ENCODE data around the gene RPL35.

RPL35 gene

GRCh38 chr9:124875501-124875900 is 13.7 kb upstream of the RPL35 start:
- DNase-seq = no peak

DNA sequence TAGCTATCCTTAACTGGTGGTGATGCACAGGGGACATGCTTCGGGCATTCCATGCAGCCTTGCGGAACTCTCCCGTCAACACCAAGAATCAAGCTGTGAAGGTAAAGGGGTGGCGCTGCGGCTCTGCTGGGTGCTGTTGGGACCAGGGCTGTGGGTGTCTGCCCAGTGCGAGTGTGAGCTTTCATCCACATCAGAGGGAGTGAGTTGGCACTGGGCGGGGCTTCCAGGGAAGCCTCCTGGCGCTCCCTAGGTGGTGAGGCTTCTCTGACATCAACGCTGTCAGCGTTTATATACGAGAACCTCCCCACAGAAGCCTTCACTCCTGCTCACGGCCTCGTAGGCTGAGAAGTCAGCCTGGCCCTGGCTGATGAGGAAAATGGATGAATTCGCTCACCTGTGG is 11.9 kb upstream of the RPL35 start:
- no peak for DNase-seq

DNA sequence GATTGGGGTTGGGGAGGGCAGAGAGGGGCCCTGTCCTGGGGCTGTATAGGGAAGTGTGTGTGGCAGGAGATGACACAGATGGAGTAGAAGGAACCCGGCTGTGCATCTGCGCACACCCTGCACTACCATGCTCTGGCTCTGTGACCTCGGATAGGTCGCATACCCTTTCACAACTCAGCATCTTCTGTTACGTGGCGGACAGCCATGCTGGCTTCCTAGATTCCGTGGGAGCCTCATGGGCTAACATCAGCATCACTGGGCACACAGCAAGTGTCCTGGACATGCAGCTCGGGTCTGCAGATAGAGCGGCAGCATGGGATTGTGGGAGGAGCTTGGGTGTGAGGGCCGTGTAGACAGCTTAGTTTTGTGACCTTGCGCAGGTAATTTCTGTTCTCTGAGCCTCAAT is 9.4 kb upstream of the RPL35 start:
- no peak for DNase-seq

- DNase-seq = no peak
Observed at GRCh38 chr9:124870723-124871122, 9.0 kb upstream of the RPL35 start.

DNA sequence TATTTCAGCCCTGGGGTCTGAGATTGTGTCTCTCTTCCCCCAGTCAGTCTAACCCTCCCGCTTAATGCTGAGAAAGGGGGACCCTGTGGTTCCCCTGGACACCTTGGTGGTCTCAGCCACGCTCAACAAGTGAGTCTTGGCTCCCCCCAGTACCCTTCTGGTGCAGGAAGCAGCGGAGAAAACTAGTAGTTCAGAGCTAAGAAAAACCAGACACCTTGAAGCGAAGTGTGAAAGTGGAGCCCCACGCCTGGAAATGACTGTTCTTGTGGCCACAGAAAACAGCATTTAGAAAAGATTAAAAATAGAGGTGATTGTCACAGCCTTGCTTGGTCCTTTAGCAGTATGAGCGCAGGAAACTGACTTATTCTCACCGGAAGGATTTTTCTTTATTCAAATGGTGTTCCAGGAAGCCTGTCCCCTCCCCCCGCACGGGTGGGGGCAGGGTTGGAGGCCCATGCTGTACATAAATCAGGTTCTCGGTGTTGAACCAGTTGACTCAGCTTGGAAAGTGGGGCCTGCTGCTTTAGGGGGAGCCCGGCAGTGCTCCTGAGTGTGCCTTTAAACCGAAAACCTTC is 8.3 kb upstream of the RPL35 start:
- peak; percentile 81 for DNase-seq

GRCh38 chr9:124869466-124869985 is 7.8 kb upstream of the RPL35 start:
- DNase-seq = peak; percentile 62

- peak; percentile 93 for DNase-seq
Observed at GRCh38 chr9:124868511-124869465, 7.0 kb upstream of the RPL35 start.

GRCh38 chr9:124863371-124863871 is 1.7 kb upstream of the RPL35 start:
- DNase-seq = no peak

DNA sequence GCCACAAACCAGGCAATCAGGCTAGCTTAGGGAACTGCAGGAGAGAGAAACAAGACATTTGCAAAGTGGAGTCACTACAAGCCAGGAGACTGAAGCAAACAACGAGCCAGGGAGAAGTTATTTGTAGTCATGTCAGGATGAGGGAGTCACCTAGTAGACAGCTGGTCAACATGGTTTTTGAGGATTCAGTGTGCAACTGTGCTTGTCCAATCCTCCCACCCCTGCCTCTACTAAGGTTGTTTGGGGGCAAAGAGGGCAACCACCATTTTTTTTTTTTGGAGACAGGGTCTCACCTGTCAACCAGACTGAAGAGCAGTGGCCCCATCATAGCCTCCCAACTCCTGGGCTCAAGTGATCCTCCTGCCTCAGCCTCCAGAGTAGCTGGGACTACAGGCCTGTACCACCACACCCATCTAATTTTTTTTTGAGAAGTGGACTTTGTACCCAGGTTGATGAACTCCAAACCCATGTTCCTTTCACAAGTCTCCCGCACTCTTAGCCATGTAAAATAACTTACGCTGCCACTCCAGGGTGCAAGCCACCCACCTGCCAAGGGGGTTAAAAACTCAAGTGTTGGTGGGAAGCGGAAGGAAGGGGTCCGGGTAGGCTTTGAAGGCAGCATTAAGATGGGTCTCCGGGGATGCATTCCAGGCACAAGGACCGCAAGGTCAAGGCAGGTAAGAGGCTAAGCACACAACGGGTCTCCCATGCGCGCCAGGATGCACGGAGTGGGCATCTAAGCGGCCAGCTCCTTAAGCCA is 995 bp downstream of the RPL35 start:
- no peak for DNase-seq

GRCh38 chr9:124859803-124860581 is 1.8 kb downstream of the RPL35 start:
- DNase-seq = no peak

DNA sequence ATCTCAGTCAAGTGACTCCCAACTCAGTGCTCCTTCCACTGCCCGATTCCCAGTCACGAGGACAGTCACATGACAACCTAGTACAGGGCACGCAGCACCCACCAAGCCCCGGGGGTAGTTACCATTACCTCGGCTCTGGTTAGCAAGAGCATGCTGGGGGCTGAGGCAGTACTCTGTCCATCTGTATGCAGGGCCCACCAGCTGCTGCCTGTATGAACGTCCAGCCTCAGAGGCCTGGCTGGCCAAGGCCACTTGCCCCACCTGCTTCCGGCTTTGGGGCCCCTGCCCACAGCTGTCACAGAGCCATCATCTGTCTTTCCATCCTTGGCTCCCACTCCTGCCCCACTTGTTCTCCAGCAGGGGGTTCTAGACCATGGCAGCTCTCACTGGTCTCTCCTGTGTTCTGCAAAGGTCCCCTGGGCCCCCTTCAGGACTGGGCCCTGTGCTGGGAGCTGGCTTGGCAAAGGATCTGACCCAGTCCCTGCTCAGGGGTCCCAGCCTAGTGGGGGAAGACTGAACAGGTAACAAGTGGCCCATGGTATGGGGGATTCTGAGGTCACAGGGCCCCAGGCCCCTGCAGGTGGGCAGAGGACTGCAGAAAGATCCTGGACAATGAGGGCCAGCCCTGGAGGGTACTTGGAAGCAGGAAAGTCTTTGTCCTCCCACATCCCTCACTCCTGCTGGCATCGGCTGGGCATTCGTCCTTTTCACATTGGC is 3.3 kb downstream of the RPL35 start:
- DNase-seq = no peak

- DNase-seq = no peak
Observed at GRCh38 chr9:124857533-124858162, 4.1 kb downstream of the RPL35 start.

- no peak for DNase-seq
Observed at GRCh38 chr9:124855944-124856765, 5.6 kb downstream of the RPL35 start.

DNA sequence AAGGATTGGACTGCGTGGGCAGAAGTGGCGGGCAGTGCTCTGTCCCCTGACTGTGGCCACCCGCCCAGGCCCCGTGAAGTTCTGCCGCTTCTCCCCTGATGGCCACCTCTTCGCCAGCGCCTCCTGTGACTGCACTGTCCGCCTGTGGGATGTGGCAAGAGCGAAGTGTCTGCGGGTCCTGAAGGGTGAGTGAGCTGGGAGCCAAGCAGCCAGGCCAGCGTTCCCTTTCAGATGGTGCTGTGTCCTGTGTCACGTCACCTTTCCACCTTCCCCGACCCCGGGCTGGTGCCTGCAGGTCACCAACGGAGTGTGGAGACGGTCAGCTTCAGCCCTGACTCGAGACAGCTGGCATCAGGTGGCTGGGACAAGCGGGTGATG is 6.2 kb downstream of the RPL35 start:
- DNase-seq = no peak

GRCh38 chr9:124854822-124855221 is 6.9 kb downstream of the RPL35 start:
- DNase-seq = no peak

- DNase-seq = no peak
Observed at GRCh38 chr9:124854161-124854560, 7.6 kb downstream of the RPL35 start.

- DNase-seq = no peak
Observed at GRCh38 chr9:124853605-124854143, 8.1 kb downstream of the RPL35 start.

DNA sequence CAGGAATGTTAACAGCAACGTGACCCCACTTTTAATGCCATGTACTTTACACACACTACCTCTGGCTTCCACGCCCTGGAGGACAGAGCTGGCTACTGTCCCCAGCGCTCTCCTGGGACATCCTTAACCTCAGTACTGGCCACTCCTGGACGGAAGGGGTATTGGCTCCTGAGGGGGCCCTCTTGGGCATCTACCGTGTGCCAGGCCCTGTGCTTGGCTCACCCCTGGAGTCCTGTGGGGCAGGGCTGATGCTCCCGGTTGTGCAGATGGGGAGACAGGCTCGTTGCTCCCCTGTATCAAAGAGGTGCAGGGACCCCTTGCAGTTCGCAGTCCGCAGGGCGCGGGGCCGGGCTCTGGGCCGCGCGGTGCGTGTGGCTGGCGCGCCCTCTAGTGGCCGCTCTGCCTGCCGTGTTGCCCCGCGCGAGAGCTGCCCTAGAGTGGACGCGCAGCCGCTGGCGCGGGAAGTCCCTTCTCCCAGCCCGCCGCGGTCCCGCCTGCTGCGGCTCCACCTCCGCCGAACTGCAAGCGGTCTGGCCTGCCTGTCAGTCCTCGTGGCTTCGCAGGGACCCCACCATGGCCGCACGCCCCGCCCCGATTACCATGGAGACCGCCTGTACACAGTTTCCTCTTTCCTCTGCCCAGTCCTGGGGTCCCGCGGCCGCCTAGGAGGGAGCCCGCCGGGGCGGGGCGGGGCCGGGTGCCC is 8.8 kb downstream of the RPL35 start, which contains the start of gene WDR38:
Gene WDR38, plus strand, starts transcription at position 632 of the 703 bp plus-strand sequence. CDS start 72 bp downstream, outside the sequence.
- peak; percentile 86 for DNase-seq
